ENCODE measurements around the gene TTC34.
"Not testable (repeated sequence)": the region's sequence is repeated elsewhere in the genome, so short reads cannot be mapped to it uniquely, and the experiment has no call there.

The TTC34 gene

GRCh38 chr1:2657909-2658308 lies 143.6 kb downstream of the TTC34 start:
- H3K4me3 Mint-ChIP-seq, H3K9me3 Mint-ChIP-seq, ATAC-seq, DNase-seq, H3K4me1 Mint-ChIP-seq, H3K27ac Mint-ChIP-seq: not testable (repeated sequence)
- peaks cover 34% of the 10 kb centered on the region for H3K27me3 Mint-ChIP-seq

GRCh38 chr1:2657124-2657523 lies 144.4 kb downstream of the TTC34 start:
- ATAC-seq, DNase-seq, H3K27ac Mint-ChIP-seq, H3K4me3 Mint-ChIP-seq, H3K4me1 Mint-ChIP-seq, H3K9me3 Mint-ChIP-seq: not testable (repeated sequence)
- H3K27me3 Mint-ChIP-seq = peaks cover 42% of the 10 kb centered on the region

GRCh38 chr1:2655598-2656434 lies 145.7 kb downstream of the TTC34 start:
- not testable (repeated sequence) for ATAC-seq, H3K4me3 Mint-ChIP-seq, H3K9me3 Mint-ChIP-seq, H3K4me1 Mint-ChIP-seq, DNase-seq
- Mint-ChIP-seq H3K27ac (peak overlapping the region in 1 of 2 donors; percentile 7), H3K27me3 (peaks cover 51% of the 10 kb centered on the region)

GRCh38 chr1:2654443-2654948 lies 147.0 kb downstream of the TTC34 start:
- Mint-ChIP-seq H3K27ac (peak overlapping the region in 1 of 2 donors; percentile 64), H3K27me3 (peaks cover 51% of the 10 kb centered on the region)
- not testable (repeated sequence) for H3K4me1 Mint-ChIP-seq, H3K9me3 Mint-ChIP-seq, H3K4me3 Mint-ChIP-seq, ATAC-seq, DNase-seq

GRCh38 chr1:2653741-2654442 lies 147.6 kb downstream of the TTC34 start:
- not testable (repeated sequence) for H3K4me3 Mint-ChIP-seq, H3K4me1 Mint-ChIP-seq, H3K9me3 Mint-ChIP-seq, ATAC-seq
- H3K27me3 Mint-ChIP-seq = peaks cover 51% of the 10 kb centered on the region
- H3K27ac Mint-ChIP-seq = peak overlapping the region in 1 of 2 donors; percentile 32
- DNase-seq = peak in 1 of 2 donors; percentile 47

- not testable (repeated sequence) for H3K9me3 Mint-ChIP-seq, ATAC-seq, DNase-seq, H3K27ac Mint-ChIP-seq, H3K4me1 Mint-ChIP-seq, H3K4me3 Mint-ChIP-seq
- H3K27me3 Mint-ChIP-seq = peaks cover 51% of the 10 kb centered on the region
These were observed 148.4 kb downstream of the TTC34 start for GRCh38 chr1:2652926-2653571.

DNA sequence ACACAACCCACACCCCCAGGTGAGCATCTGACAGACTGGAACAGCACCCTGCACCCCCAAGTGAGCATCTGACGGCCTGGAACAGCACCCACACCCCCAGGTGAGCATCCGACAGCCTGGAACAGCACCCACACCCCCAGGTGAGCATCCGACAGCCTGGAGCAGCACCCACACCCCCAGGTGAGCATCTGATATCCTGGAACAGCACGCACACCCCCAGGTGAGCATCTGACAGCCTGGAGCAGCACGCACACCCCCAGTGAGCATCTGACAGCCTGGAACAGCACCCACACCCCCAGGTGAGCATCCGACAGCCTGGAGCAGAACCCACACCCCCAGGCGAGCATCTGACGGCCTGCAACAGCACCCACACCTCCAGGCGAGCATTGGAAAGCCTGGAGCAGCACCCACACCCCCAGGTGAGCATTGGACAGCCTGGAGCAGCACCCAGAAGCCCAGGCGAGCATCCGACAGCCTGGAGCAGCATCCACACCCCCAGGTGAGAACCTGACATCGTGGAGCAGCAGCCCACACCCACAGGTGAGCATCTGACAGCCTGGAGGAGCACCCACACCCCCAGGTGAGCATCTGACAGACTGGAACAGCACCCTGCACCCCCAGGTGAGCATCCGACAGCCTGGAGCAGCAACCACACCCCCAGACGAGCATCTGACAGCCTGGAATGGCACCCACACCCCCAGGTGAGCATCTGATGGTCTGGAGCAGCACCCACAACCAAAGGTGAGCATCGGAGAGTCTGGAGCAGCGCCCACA lies 149.2 kb downstream of the TTC34 start:
- H3K4me3 Mint-ChIP-seq, ATAC-seq, H3K27ac Mint-ChIP-seq, H3K4me1 Mint-ChIP-seq, DNase-seq: not testable (repeated sequence)
- Mint-ChIP-seq H3K9me3 (peaks cover 7 to 14% of the 10 kb centered on the region in 2 donors), H3K27me3 (peaks cover 51% of the 10 kb centered on the region)

DNA sequence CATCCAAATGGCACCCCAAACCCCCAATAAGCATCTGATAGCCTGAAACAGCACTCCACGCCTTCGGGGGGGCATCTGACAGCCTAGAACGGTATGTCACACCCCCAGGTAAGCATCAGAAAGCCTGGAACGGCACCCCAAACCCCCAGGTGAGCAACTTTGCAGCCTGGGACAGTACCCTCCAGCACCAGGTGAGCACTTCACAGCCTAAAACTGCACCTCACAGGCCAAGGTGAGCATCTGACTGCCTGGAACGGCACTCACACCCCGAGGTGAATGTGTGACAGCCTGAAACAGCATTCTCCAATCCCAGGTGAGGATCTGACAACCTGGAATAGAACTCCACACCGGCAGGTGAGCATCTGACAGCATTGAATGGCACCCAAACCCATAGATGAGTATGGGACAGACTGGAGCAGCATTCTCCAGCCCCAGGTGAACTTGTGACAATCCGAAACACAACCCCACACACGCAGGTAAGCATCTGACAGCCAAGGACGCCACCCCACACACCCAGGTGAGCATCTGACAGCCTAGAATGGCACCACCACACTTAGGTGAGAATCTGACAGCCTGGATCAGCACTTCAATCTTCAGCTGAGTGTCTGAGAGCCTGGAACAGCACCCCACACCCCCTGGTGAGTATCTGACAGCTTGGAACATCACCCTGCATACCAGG lies 150.4 kb downstream of the TTC34 start:
- no peak overlapping the region for H3K4me3 Mint-ChIP-seq
- no peaks in the 10 kb centered on the region for H3K4me1 Mint-ChIP-seq
- peaks cover 49% of the 10 kb centered on the region for H3K27me3 Mint-ChIP-seq
- peak in 1 of 2 donors; percentile 4 for DNase-seq
- H3K27ac Mint-ChIP-seq = no peak overlapping the region
- ATAC-seq = no peak
- H3K9me3 Mint-ChIP-seq = peaks cover 14 to 26% of the 10 kb centered on the region in 2 donors

- Mint-ChIP-seq H3K27ac (no peak overlapping the region), H3K27me3 (peaks cover 6% of the 10 kb centered on the region), H3K9me3 (peaks cover 18 to 34% of the 10 kb centered on the region in 2 donors), H3K4me1 (peaks cover 19% of the 10 kb centered on the region), H3K4me3 (no peak overlapping the region)
- ATAC-seq (no peak), DNase-seq (no peak)
These were observed 154.7 kb downstream of the TTC34 start for GRCh38 chr1:2646837-2647236.

GRCh38 chr1:2645776-2646175 lies 155.7 kb downstream of the TTC34 start:
- Mint-ChIP-seq H3K4me3 (no peak overlapping the region), H3K27me3 (no peaks in the 10 kb centered on the region), H3K4me1 (peaks cover 26% of the 10 kb centered on the region), H3K27ac (no peak overlapping the region), H3K9me3 (peaks cover 18 to 34% of the 10 kb centered on the region in 2 donors)
- no peak for DNase-seq
- no peak for ATAC-seq

DNA sequence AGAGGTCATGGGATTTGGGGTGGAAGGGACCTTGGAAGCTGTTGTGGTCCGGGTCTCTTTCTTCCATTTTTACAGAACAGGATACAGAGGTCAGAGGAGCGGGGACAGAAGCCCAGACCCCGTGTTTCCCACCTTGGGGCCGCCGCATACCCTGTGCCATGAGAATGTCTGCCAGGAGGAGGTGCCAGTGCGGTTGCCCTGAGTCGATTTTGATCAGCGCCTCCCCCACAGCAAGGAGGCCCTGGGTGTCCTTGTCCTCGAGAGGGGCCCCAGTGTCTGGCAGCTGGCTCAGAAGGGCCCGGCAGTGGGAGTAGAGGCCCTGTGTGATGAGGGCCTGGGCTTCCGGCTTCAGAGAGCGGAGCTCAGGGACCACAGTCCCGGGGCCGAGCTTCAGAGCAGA lies 156.3 kb downstream of the TTC34 start:
- Mint-ChIP-seq H3K4me1 (peaks cover 32% of the 10 kb centered on the region), H3K27me3 (no peaks in the 10 kb centered on the region), H3K4me3 (no peak overlapping the region), H3K27ac (peak overlapping the region in 1 of 2 donors; percentile 72), H3K9me3 (peaks cover 18 to 34% of the 10 kb centered on the region in 2 donors)
- no peak for DNase-seq
- no peak for ATAC-seq

DNA sequence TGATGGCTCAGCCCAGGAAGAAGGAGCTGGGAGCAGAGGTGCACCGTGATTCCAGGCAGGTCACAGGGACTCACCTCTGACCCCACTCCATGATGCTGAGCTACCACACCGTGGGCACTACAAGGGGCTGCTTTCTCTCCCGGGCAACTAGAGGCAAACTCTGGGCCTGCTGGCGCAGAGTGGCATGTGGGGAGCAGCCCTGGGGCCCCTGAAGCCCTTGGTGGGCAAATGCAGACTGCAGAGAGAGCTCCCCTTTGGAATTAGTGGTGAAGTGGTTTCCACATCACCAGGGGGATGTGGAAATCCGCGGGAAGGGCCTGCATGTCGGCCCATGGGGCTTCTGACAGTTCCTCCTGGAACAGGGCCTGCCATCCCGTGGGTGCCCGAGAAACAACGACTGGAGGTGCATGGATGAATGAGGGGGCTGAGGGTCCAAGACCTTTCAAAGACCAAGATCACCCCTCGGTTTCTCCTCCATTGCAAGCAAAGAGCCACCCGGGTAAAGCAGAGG lies 156.8 kb downstream of the TTC34 start:
- Mint-ChIP-seq H3K27ac (peak overlapping the region in 1 of 2 donors; percentile 72), H3K27me3 (no peaks in the 10 kb centered on the region), H3K4me3 (no peak overlapping the region), H3K4me1 (peaks cover 37% of the 10 kb centered on the region), H3K9me3 (peaks cover 18 to 34% of the 10 kb centered on the region in 2 donors)
- no peak for ATAC-seq
- DNase-seq = no peak

GRCh38 chr1:2644171-2644570 lies 157.3 kb downstream of the TTC34 start:
- DNase-seq (no peak), ATAC-seq (no peak)
- Mint-ChIP-seq H3K9me3 (peaks cover 18 to 34% of the 10 kb centered on the region in 2 donors), H3K4me3 (no peak overlapping the region), H3K27me3 (no peaks in the 10 kb centered on the region), H3K27ac (no peak overlapping the region), H3K4me1 (peaks cover 42% of the 10 kb centered on the region)

DNA sequence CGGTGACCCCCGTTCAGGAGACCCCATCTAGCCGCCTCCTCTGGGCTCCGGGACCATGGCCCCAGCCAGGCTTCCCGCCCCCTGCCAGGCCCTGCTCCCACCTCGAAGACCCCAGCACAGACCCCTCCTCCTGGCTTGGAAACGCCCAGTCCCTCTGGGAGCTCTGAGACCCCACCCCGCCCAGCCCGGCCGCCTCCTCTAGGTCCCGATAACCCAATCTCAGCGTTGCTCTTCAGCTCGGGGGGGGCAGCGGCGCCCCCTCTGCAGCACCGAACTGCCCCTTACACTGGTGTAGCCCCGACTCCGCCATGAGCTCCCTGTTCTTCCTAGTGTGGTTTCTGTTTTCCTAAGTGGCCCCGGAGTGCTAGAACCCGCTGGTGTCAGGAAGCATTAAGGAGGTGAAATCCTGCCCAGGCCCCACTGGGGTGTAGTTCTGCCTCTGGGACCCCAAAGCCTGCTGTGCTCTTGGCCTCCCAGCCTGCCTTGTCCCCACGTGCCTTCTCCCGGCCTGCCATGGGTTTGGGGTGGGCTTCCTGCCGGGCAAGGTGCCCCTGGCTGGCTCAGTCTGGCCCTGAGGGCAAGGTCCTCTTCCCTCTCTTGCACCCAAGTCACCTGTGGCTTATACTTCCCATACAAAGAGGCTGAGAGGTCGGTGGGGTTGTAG lies 157.9 kb downstream of the TTC34 start:
- H3K4me1 Mint-ChIP-seq = peaks cover 48% of the 10 kb centered on the region
- peak overlapping the region in 1 of 2 donors; percentile 33 for H3K27ac Mint-ChIP-seq
- ATAC-seq = no peak
- no peak for DNase-seq
- peaks cover 18 to 30% of the 10 kb centered on the region in 2 donors for H3K9me3 Mint-ChIP-seq
- peak overlapping the region; percentile 70 for H3K4me3 Mint-ChIP-seq
- H3K27me3 Mint-ChIP-seq = no peaks in the 10 kb centered on the region
